Stimulated activated CD8-positive, alpha-beta memory T cell treated with anti-CD3 and anti-CD28 coated beads, Interleukin-4, amount 100 ng/mL, for 4 hours (primary cell): ENCODE measurements around the gene ZFPM1.
A peak's percentile ranks its signal among the peaks of the same experiment; 100 is the strongest.

Experiments used
- DNase-seq, 2 donors: peaks; one replicate each; pipeline ENCODE4 v3.0.0-alpha.2; 2020; ENCODE audit warnings: low read depth in 2 of 2, low spot score in 1 of 2

Gene ZFPM1

GRCh38 chr16:88448461-88449266 is 4.4 kb upstream of the ZFPM1 start:
- no peak for DNase-seq

GRCh38 chr16:88449267-88449561 is 3.9 kb upstream of the ZFPM1 start:
- no peak for DNase-seq

GRCh38 chr16:88451586-88452481 is 1.2 kb upstream of the ZFPM1 start:
- no peak for DNase-seq

GRCh38 chr16:88452482-88453216 is 431 bp upstream of the ZFPM1 start:
- peak; percentile 95 to 97 for DNase-seq

- no peak for DNase-seq
Observed at GRCh38 chr16:88453611-88454522, 787 bp downstream of the ZFPM1 start.

GRCh38 chr16:88454523-88454947 is 1.5 kb downstream of the ZFPM1 start:
- no peak for DNase-seq

- peak; percentile 57 to 73 for DNase-seq
Observed at GRCh38 chr16:88455610-88456355, 2.7 kb downstream of the ZFPM1 start.

GRCh38 chr16:88456356-88457292 is 3.5 kb downstream of the ZFPM1 start:
- DNase-seq: peak; percentile 58 to 76

- DNase-seq: no peak
Observed at GRCh38 chr16:88458039-88458772, 5.1 kb downstream of the ZFPM1 start.

- no peak for DNase-seq
Observed at GRCh38 chr16:88458773-88459235, 5.7 kb downstream of the ZFPM1 start.

- no peak for DNase-seq
Observed at GRCh38 chr16:88459366-88460073, 6.4 kb downstream of the ZFPM1 start.

GRCh38 chr16:88460496-88461330 is 7.6 kb downstream of the ZFPM1 start:
- no peak for DNase-seq

GRCh38 chr16:88461331-88462269 is 8.5 kb downstream of the ZFPM1 start:
- DNase-seq: no peak

- no peak for DNase-seq
Observed at GRCh38 chr16:88462396-88462795, 9.3 kb downstream of the ZFPM1 start.

- no peak for DNase-seq
Observed at GRCh38 chr16:88463411-88463810, 10.3 kb downstream of the ZFPM1 start.
